B cell (primary cell): ENCODE results near the gene ARHGEF33.

Source experiments
- CTCF ChIP-seq: fragments of 200-600 bp; IDR thresholded peaks from one replicate; pipeline ENCODE4 v1.8.0; 2022; ENCODE audit warnings: antibody characterized with exemption, mild to moderate bottlenecking
- EZH2 ChIP-seq: IDR thresholded peaks from 2 replicates; pipeline ENCODE4 v1.6.1; 2012; ENCODE audit warnings: borderline replicate concordance, low read depth, mild to moderate bottlenecking, moderate library complexity, low read length; ENCODE audit not compliant: insufficient read depth, poor library complexity, severe bottlenecking

DNA sequence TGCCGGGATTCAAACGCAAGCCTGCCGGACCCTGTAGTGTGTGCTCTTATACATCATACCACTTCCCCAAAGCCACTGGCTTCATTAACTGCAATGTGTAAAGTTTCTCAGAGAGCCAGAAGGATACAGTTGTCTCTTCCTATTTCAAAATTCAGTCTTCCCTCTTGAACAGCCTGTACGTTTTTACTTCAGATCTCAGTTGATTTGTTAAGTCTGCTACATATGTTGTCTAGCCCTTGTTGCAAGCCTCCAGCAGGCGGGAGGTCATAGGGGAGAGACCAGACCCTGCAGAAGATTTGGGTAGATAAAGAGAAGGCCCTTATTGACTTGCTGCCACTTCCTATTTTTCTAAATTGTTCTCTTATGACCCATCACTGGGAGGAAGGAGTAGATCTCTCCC lies 56.2 kb downstream of the ARHGEF33 start:
- no peak for TF ChIP-seq CTCF
- TF ChIP-seq EZH2: no peak
